Stimulated activated CD8-positive, alpha-beta memory T cell treated with anti-CD3 and anti-CD28 coated beads, Interleukin-12 subunit alpha, Interleukin-12 subunit beta, amount 100 ng/mL, for 4 hours (primary cell): Measurements from ENCODE around the gene CSMD2.
"Not testable (repeated sequence)": the region's sequence is repeated elsewhere in the genome, so short reads cannot be mapped to it uniquely, and the experiment has no call there.

Experiments used
- DNase-seq: peaks from one replicate; pipeline ENCODE4 v3.0.0-alpha.2; 2020; ENCODE audit warnings: low read depth

Gene CSMD2

GRCh38 chr1:34052565-34052964 lies 112.5 kb downstream of the CSMD2 start:
- DNase-seq, result no peak

GRCh38 chr1:34050709-34051485 lies 114.1 kb downstream of the CSMD2 start:
- DNase-seq, result no peak

- no peak for DNase-seq
These were observed 115.0 kb downstream of the CSMD2 start for GRCh38 chr1:34049994-34050393.

GRCh38 chr1:34049477-34049876 lies 115.6 kb downstream of the CSMD2 start:
- no peak for DNase-seq

- DNase-seq, result no peak
These were observed 127.2 kb downstream of the CSMD2 start for GRCh38 chr1:34037856-34038255.

GRCh38 chr1:34037109-34037508 lies 127.9 kb downstream of the CSMD2 start:
- no peak for DNase-seq

- no peak for DNase-seq
These were observed 131.0 kb downstream of the CSMD2 start for GRCh38 chr1:34034036-34034435.

GRCh38 chr1:34029954-34030353 lies 135.1 kb downstream of the CSMD2 start:
- DNase-seq, result no peak

- DNase-seq, result no peak
These were observed 135.5 kb downstream of the CSMD2 start for GRCh38 chr1:34029515-34029914.

- no peak for DNase-seq
These were observed 136.5 kb downstream of the CSMD2 start for GRCh38 chr1:34028381-34029055.

- DNase-seq, result no peak
These were observed 139.4 kb downstream of the CSMD2 start for GRCh38 chr1:34025675-34026074.

- DNase-seq, result no peak
These were observed 140.5 kb downstream of the CSMD2 start for GRCh38 chr1:34024485-34024884.

- DNase-seq, result no peak
These were observed 145.1 kb downstream of the CSMD2 start for GRCh38 chr1:34019741-34020552.

- no peak for DNase-seq
These were observed 146.7 kb downstream of the CSMD2 start for GRCh38 chr1:34018285-34018684.

- not testable (repeated sequence) for DNase-seq
These were observed 148.7 kb downstream of the CSMD2 start for GRCh38 chr1:34016281-34016680.

- DNase-seq, result no peak
These were observed 150.9 kb downstream of the CSMD2 start for GRCh38 chr1:34013958-34014737.

- DNase-seq, result no peak
These were observed 151.9 kb downstream of the CSMD2 start for GRCh38 chr1:34013136-34013535.

- DNase-seq, result no peak
These were observed 155.6 kb downstream of the CSMD2 start for GRCh38 chr1:34009340-34009985.

GRCh38 chr1:34007760-34008159 lies 157.3 kb downstream of the CSMD2 start:
- no peak for DNase-seq

- DNase-seq, result no peak
These were observed 159.7 kb downstream of the CSMD2 start for GRCh38 chr1:34005309-34005708.

- DNase-seq, result no peak
These were observed 162.2 kb downstream of the CSMD2 start for GRCh38 chr1:34002810-34003209.
